ENCODE measurements around the gene HTR2C. TPM values are rescaled to one million over a fixed set of nuclear protein-coding genes. Genes with fewer than 3 reads are reported as not detected.

HTR2C gene
- total RNA-seq, 4 donors from 2014 or later: not detected

- Histone ChIP-seq H3K4me3 (no peak overlapping the region), H3K36me3 (no peaks in the 10 kb centered on the region), H3K27ac (no peak overlapping the region), H3K9me3 (no peaks in the 10 kb centered on the region), H3K27me3 (no peaks in the 10 kb centered on the region), H3K4me1 (no peaks in the 10 kb centered on the region)
- WGBS, 2 donors (ENCODE audit: low coverage in 1 of 2): 80 to 100% methylated on average over 1 of the region's 1 CpG
- no peak for ATAC-seq
- TF ChIP-seq POLR2A (IDR thresholded peaks at IDR 0.05): no peak
- TF ChIP-seq, protein P1, sequence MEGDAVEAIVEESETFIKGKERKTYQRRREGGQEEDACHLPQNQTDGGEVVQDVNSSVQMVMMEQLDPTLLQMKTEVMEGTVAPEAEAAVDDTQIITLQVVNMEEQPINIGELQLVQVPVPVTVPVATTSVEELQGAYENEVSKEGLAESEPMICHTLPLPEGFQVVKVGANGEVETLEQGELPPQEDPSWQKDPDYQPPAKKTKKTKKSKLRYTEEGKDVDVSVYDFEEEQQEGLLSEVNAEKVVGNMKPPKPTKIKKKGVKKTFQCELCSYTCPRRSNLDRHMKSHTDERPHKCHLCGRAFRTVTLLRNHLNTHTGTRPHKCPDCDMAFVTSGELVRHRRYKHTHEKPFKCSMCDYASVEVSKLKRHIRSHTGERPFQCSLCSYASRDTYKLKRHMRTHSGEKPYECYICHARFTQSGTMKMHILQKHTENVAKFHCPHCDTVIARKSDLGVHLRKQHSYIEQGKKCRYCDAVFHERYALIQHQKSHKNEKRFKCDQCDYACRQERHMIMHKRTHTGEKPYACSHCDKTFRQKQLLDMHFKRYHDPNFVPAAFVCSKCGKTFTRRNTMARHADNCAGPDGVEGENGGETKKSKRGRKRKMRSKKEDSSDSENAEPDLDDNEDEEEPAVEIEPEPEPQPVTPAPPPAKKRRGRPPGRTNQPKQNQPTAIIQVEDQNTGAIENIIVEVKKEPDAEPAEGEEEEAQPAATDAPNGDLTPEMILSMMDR (IDR thresholded peaks at IDR 0.05): no peak
- TF ChIP-seq EP300 (IDR thresholded peaks at IDR 0.05): no peak
- TF ChIP-seq POLR2AphosphoS5 (IDR thresholded peaks at IDR 0.05): no peak
Observed at GRCh38 chrX:114841051-114841450, 257.2 kb downstream of the HTR2C start.

DNA sequence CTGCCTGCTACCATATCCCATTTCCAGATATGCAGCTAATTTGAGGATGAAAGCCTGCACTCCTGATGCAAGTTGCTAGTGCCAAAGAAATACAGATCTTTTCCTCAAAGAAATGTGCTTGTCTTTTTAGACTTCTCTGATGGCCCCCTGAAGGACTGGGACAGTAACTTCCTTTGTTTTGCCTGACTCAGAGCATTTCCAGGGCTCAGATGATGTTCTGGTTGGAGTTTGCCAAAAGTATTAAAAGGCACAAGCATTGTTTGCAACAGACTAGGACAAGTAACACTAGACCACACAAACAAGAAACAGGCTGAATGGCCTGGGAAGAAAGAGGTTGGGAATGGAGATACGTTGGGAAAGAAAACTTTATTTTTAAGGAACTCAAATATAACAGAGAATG lies 258.3 kb downstream of the HTR2C start:
- no peaks in the 10 kb centered on the region for H3K27me3 ChIP-seq
- WGBS, 2 donors (ENCODE audit: low coverage in 1 of 2): 0% methylated on average over 1 of the region's 1 CpG; no CpG with 5 or more reads in 1 of the 2 donors
- TF ChIP-seq EP300 (IDR thresholded peaks at IDR 0.05): no peak
- TF ChIP-seq, protein P1 (IDR thresholded peaks at IDR 0.05): no peak
- ATAC-seq: no peak
- H3K4me1 ChIP-seq: no peaks in the 10 kb centered on the region
- H3K27ac ChIP-seq: no peak overlapping the region
- no peak overlapping the region for H3K4me3 ChIP-seq
- H3K36me3 ChIP-seq: no peaks in the 10 kb centered on the region
- no peaks in the 10 kb centered on the region for H3K9me3 ChIP-seq

DNA sequence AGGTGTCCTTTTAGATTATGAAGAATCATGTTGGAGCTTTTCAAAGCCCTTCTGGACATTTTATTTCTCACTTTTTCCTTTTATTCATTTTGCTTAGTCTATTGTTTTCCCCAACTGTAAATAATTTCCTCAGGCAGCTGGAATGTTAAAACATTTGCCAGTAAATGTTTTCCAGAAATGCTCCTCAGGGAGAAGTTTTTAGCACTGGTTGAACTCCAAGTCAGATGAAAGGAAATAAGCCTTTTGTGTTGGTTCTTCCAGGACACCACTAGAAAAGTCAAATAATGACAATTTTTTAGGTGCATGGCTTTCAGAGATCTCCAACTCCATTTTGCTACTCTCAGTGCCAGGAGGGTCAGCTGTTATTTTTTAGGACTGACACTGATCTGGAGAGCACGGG lies 305.6 kb downstream of the HTR2C start:
- H3K9me3 ChIP-seq: no peaks in the 10 kb centered on the region
- no peaks in the 10 kb centered on the region for H3K27me3 ChIP-seq
- H3K4me1 ChIP-seq: no peaks in the 10 kb centered on the region
- H3K27ac ChIP-seq: no peak overlapping the region
- no peak for ATAC-seq
- H3K36me3 ChIP-seq: no peaks in the 10 kb centered on the region
- WGBS, 2 donors (ENCODE audit: low coverage in 1 of 2): no CpG with 5 or more reads among the region's 1 CpG
- no peak for TF ChIP-seq POLR2A (IDR thresholded peaks at IDR 0.05)
- TF ChIP-seq, protein P1 (IDR thresholded peaks at IDR 0.05): no peak
- TF ChIP-seq POLR2AphosphoS5 (IDR thresholded peaks at IDR 0.05): no peak
- TF ChIP-seq EP300 (IDR thresholded peaks at IDR 0.05): no peak
- no peak overlapping the region for H3K4me3 ChIP-seq

GRCh38 chrX:114903618-114904017 lies 319.7 kb downstream of the HTR2C start:
- no peak for ATAC-seq
- TF ChIP-seq POLR2AphosphoS5 (IDR thresholded peaks at IDR 0.05) (no peak), POLR2A (IDR thresholded peaks at IDR 0.05) (no peak), EP300 (IDR thresholded peaks at IDR 0.05) (no peak)
- no peak overlapping the region for H3K4me3 ChIP-seq

GRCh38 chrX:114905251-114905650 lies 321.4 kb downstream of the HTR2C start:
- Histone ChIP-seq H3K4me1 (no peaks in the 10 kb centered on the region), H3K36me3 (no peaks in the 10 kb centered on the region), H3K4me3 (no peak overlapping the region), H3K27me3 (no peaks in the 10 kb centered on the region), H3K27ac (no peak overlapping the region), H3K9me3 (no peaks in the 10 kb centered on the region)
- 67 to 71% methylated on average over 1 to 2 of the region's 2 CpGs for WGBS, 2 donors (ENCODE audit: low coverage in 1 of 2)
- TF ChIP-seq POLR2A (IDR thresholded peaks at IDR 0.05) (no peak), EP300 (IDR thresholded peaks at IDR 0.05) (no peak), POLR2AphosphoS5 (IDR thresholded peaks at IDR 0.05) (no peak)
- TF ChIP-seq, protein P1 (IDR thresholded peaks at IDR 0.05): no peak
- no peak for ATAC-seq

More at GRCh38 chrX:114903618-114904017, 319.7 kb downstream of the HTR2C start:
- H3K27me3 ChIP-seq: no peaks in the 10 kb centered on the region
- H3K36me3 ChIP-seq: no peaks in the 10 kb centered on the region
- no peaks in the 10 kb centered on the region for H3K9me3 ChIP-seq
- no peak overlapping the region for H3K27ac ChIP-seq
- WGBS, 2 donors (ENCODE audit: low coverage in 1 of 2): 40 to 76% methylated on average over 2 of the region's 3 CpGs
- H3K4me1 ChIP-seq: no peaks in the 10 kb centered on the region
